ENCODE data around the gene NACC1. TPM values are rescaled to one million over a fixed set of nuclear protein-coding genes. Genes with fewer than 3 reads are reported as not detected.
A peak's percentile ranks its signal among the peaks of the same experiment; 100 is the strongest.

NACC1 gene
- total RNA-seq, 2 donors from 2014 or later, result 56.7 to 119 TPM

- intact Hi-C loops (cut with DNase I), result no loop called here
- no peak overlapping the region for H3K27ac ChIP-seq
Observed at GRCh38 chr19:13133241-13133870, 15.3 kb downstream of the NACC1 start.

GRCh38 chr19:13134626-13135025 lies 16.6 kb downstream of the NACC1 start:
- Histone ChIP-seq H3K4me3 (no peak overlapping the region), H3K9ac (ENCODE audit: low read depth in 2 of 2, low read length in 2 of 2) (no peak overlapping the region), H3K4me1 (no peaks in the 10 kb centered on the region), H3K9me3 (no peaks in the 10 kb centered on the region), H3K27ac (no peak overlapping the region), H3K27me3 (no peaks in the 10 kb centered on the region), H3K36me3 (no peaks in the 10 kb centered on the region)
- TF ChIP-seq, protein P1, sequence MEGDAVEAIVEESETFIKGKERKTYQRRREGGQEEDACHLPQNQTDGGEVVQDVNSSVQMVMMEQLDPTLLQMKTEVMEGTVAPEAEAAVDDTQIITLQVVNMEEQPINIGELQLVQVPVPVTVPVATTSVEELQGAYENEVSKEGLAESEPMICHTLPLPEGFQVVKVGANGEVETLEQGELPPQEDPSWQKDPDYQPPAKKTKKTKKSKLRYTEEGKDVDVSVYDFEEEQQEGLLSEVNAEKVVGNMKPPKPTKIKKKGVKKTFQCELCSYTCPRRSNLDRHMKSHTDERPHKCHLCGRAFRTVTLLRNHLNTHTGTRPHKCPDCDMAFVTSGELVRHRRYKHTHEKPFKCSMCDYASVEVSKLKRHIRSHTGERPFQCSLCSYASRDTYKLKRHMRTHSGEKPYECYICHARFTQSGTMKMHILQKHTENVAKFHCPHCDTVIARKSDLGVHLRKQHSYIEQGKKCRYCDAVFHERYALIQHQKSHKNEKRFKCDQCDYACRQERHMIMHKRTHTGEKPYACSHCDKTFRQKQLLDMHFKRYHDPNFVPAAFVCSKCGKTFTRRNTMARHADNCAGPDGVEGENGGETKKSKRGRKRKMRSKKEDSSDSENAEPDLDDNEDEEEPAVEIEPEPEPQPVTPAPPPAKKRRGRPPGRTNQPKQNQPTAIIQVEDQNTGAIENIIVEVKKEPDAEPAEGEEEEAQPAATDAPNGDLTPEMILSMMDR (IDR thresholded peaks at IDR 0.05), result no peak
- intact Hi-C loops (cut with DNase I), result no loop called here
- DNase-seq, result no peak

More at GRCh38 chr19:13133241-13133870, 15.3 kb downstream of the NACC1 start:
- Histone ChIP-seq H3K4me3 (no peak overlapping the region), H3K9ac (ENCODE audit: low read depth in 2 of 2, low read length in 2 of 2) (peak overlapping the region in 1 of 2 donors; percentile 35), H3K27me3 (no peaks in the 10 kb centered on the region), H3K4me1 (no peaks in the 10 kb centered on the region), H3K36me3 (no peaks in the 10 kb centered on the region), H3K9me3 (no peaks in the 10 kb centered on the region)
- no peak for DNase-seq
- TF ChIP-seq, protein P1 (IDR thresholded peaks at IDR 0.05), result no peak

- intact Hi-C loops (cut with DNase I), result no loop called here
- no peaks in the 10 kb centered on the region for H3K9me3 ChIP-seq
- no peaks in the 10 kb centered on the region for H3K36me3 ChIP-seq
- H3K27ac ChIP-seq, result no peak overlapping the region
- TF ChIP-seq, protein P1 (IDR thresholded peaks at IDR 0.05), result no peak
- DNase-seq, result no peak
- no peak overlapping the region for H3K9ac ChIP-seq (ENCODE audit: low read depth in 2 of 2, low read length in 2 of 2)
- H3K4me3 ChIP-seq, result no peak overlapping the region
- H3K4me1 ChIP-seq, result no peaks in the 10 kb centered on the region
- H3K27me3 ChIP-seq, result no peaks in the 10 kb centered on the region
Observed at GRCh38 chr19:13135068-13136062, 17.3 kb downstream of the NACC1 start.

DNA sequence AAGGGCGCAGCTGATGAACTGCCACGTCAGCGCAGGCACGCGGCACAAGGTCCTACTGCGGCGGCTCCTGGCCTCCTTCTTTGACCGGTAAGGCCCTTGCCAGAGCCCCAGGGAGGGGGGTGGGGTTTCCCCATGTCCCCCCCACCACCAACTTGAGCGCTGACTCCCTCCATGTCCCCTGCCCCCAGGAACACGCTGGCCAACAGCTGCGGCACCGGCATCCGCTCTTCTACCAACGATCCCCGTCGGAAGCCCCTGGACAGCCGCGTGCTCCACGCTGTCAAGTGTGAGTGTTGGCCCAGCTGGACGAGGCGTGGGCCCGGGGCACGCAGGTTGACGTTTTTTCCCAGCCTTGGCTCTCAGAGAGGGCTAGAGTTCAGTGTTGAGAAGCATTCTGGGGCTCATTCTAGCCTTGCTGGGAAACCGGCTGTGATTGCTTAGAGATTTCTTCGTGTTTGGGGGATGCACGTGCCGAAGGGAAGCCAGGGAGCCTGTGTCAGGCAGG lies 19.3 kb downstream of the NACC1 start:
- Histone ChIP-seq H3K27me3 (no peaks in the 10 kb centered on the region), H3K9me3 (no peaks in the 10 kb centered on the region), H3K27ac (no peak overlapping the region), H3K4me1 (no peaks in the 10 kb centered on the region), H3K4me3 (no peak overlapping the region), H3K9ac (ENCODE audit: low read depth in 2 of 2, low read length in 2 of 2) (no peak overlapping the region), H3K36me3 (no peaks in the 10 kb centered on the region)
- TF ChIP-seq, protein P1 (IDR thresholded peaks at IDR 0.05), result no peak
- intact Hi-C loops (cut with DNase I), result no loop called here
- DNase-seq, result no peak

DNA sequence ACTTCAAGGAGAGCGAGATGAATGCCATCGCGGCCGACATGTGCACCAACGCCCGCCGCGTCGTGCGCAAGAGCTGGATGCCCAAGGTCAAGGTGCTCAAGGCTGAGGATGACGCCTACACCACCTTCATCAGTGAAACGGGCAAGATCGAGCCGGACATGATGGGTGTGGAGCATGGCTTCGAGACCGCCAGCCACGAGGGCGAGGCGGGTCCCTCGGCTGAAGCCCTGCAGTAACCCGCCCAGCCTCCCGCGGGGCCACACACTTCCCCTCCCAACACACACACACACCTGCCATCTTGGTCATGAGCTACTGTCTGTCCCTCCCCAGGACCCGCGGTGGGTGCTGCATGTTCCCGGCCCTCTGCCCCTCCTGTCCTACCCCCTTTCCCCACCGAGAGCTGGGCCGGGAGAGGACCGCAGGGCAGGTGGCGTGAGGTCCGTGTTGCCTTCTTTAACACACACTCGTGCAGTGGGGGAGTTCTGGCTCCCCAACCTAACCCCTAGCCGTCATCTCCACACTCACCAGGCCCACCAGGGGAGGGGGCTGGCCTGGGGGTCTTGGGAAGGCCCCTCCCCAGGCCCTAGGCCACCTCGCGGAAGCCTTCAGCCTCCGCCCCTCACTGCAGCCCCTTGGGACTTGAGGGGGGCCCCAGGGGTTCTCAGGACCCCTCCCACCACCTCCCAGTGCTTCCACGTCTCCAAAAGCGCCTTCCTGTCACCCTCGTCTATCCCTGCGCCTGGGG lies 20.3 kb downstream of the NACC1 start:
- intact Hi-C loops (cut with DNase I), result no loop called here
- DNase-seq, result no peak
- no peaks in the 10 kb centered on the region for H3K36me3 ChIP-seq

More for the DNA sequence above, 20.3 kb downstream of the NACC1 start:
- TF ChIP-seq, protein P1 (IDR thresholded peaks at IDR 0.05), result no peak
- no peaks in the 10 kb centered on the region for H3K27me3 ChIP-seq
- no peaks in the 10 kb centered on the region for H3K4me1 ChIP-seq
- no peaks in the 10 kb centered on the region for H3K9me3 ChIP-seq
- H3K9ac ChIP-seq (ENCODE audit: low read depth in 2 of 2, low read length in 2 of 2), result no peak overlapping the region
- no peak overlapping the region for H3K4me3 ChIP-seq
- H3K27ac ChIP-seq, result no peak overlapping the region

Measured in colonic mucosa (tissue), 4 donors.